ENCODE results near the gene PRODH2. TPM values are rescaled to one million over a fixed set of nuclear protein-coding genes. Genes with fewer than 3 reads are reported as not detected.

The PRODH2 gene
- polyA plus RNA-seq, 1 of the 3 experiments (the other 2 are of a cell fraction) = not detected

GRCh38 chr19:35787227-35787799 lies 25.3 kb downstream of the PRODH2 start:
- ChIA-PET POLR2A (no interaction called here), CTCF (interaction anchor here (1.9 kb wide), 1 partner anchor 32 kb away, joined by 6 read pairs; no protein-coding TSS in a partner anchor)
- H3K27ac ChIP-seq (ENCODE audit: low read depth in 2 of 2, low read length in 1 of 2) = no peak overlapping the region; a peak in 1 of 4 replicates
- no peaks in the 10 kb centered on the region for H3K9me3 ChIP-seq
- TF ChIP-seq MXI1 (IDR thresholded peaks at IDR 0.05; ENCODE audit: low read depth, low read length) (no peak), NRF1 (IDR thresholded peaks at IDR 0.05; ENCODE audit: low read depth, low read length) (no peak), EP300 (IDR thresholded peaks at IDR 0.05; ENCODE audit: borderline replicate concordance in 1 of 2, low read depth in 1 of 2, low read length in 1 of 2) (no peak), TAF1 (IDR thresholded peaks at IDR 0.05; ENCODE audit: borderline replicate concordance, low read depth, low read length) (no peak), NFIC (IDR thresholded peaks at IDR 0.05; ENCODE audit: borderline replicate concordance) (no peak), ELF1 (IDR thresholded peaks at IDR 0.05) (no peak), TCF12 (IDR thresholded peaks at IDR 0.05) (no peak), POLR2AphosphoS5 (IDR thresholded peaks at IDR 0.05; ENCODE audit: low read depth, low read length) (no peak), RXRA (IDR thresholded peaks at IDR 0.05; ENCODE audit: borderline replicate concordance, low read depth) (no peak)
- H3F3A ChIP-seq (replicated peaks; ENCODE audit: insufficient read depth) = no peaks in the 10 kb centered on the region
- no peak for DNase-seq
- no peak overlapping the region for H3K4me2 ChIP-seq
- no peak overlapping the region for H3K9ac ChIP-seq
- no peaks in the 10 kb centered on the region for H4K20me1 ChIP-seq (ENCODE audit: insufficient read depth)
- H3K27me3 ChIP-seq (ENCODE audit: insufficient read depth) = no peaks in the 10 kb centered on the region
- no peak overlapping the region for H3K4me3 ChIP-seq (ENCODE audit: low read depth in 2 of 2, low read length in 1 of 2)
- WGBS (ENCODE audit: low lambda C conversion rate) = 93% methylated on average over 11 of the region's 15 CpGs
- H3K4me1 ChIP-seq (ENCODE audit: control insufficient read depth in 1 of 2, insufficient read depth in 2 of 2, low read depth in 1 of 2, low read length in 1 of 2) = no peaks in the 10 kb centered on the region
- H3K36me3 ChIP-seq (replicated peaks in 1 of 2; ENCODE audit: control insufficient read depth in 1 of 2, insufficient read depth in 2 of 2, low read length in 1 of 2) = peaks cover 0 to 5% of the 10 kb centered on the region in 2 experiments
- H3K79me2 ChIP-seq (ENCODE audit: insufficient read depth) = no peaks in the 10 kb centered on the region
- H2AFZ ChIP-seq (ENCODE audit: low read depth) = no peak overlapping the region
- H3K9me2 ChIP-seq = no peaks in the 10 kb centered on the region

- CTCF ChIA-PET = interaction anchor here (1.9 kb wide), 1 partner anchor 33 kb away, joined by 6 read pairs; no protein-coding TSS in a partner anchor
- Histone ChIP-seq H3F3A (replicated peaks; ENCODE audit: insufficient read depth) (no peaks in the 10 kb centered on the region), H3K4me1 (ENCODE audit: control insufficient read depth in 1 of 2, insufficient read depth in 2 of 2, low read depth in 1 of 2, low read length in 1 of 2) (no peaks in the 10 kb centered on the region), H2AFZ (ENCODE audit: low read depth) (no peak overlapping the region), H3K4me2 (no peak overlapping the region), H4K20me1 (ENCODE audit: insufficient read depth) (no peaks in the 10 kb centered on the region), H3K4me3 (ENCODE audit: low read depth in 2 of 2, low read length in 1 of 2) (no peak overlapping the region), H3K36me3 (replicated peaks in 1 of 2; ENCODE audit: control insufficient read depth in 1 of 2, insufficient read depth in 2 of 2, low read length in 1 of 2) (peaks cover 0 to 5% of the 10 kb centered on the region in 2 experiments), H3K27me3 (ENCODE audit: insufficient read depth) (no peaks in the 10 kb centered on the region), H3K9me3 (no peaks in the 10 kb centered on the region), H3K79me2 (ENCODE audit: insufficient read depth) (no peaks in the 10 kb centered on the region), H3K9ac (no peak overlapping the region), H3K9me2 (no peaks in the 10 kb centered on the region), H3K27ac (ENCODE audit: low read depth in 2 of 2, low read length in 1 of 2) (no peak overlapping the region)
- POLR2A ChIA-PET = no interaction called here
- TF ChIP-seq MEF2A (IDR thresholded peaks at IDR 0.05; ENCODE audit: borderline replicate concordance, low read depth) (no peak), USF1 (IDR thresholded peaks at IDR 0.05; ENCODE audit: borderline replicate concordance, low read depth) (no peak), SMC3 (IDR thresholded peaks at IDR 0.05; ENCODE audit: low read depth, low read length) (no peak), FOXJ3 (CRISPR knock-in tag; IDR thresholded peaks at IDR 0.05) (no peak), IRF3 (IDR thresholded peaks at IDR 0.05; ENCODE audit: low read depth, low read length) (no peak), EP300 (IDR thresholded peaks at IDR 0.05; ENCODE audit: borderline replicate concordance in 1 of 2, low read depth in 1 of 2, low read length in 1 of 2) (no peak), GABPA (IDR thresholded peaks at IDR 0.05; ENCODE audit: low read depth) (no peak), REST (IDR thresholded peaks at IDR 0.05; ENCODE audit: low read depth, low read length) (no peak), YY1 (IDR thresholded peaks at IDR 0.05; ENCODE audit: low read depth) (no peak), JUND (IDR thresholded peaks at IDR 0.05) (no peak), NRF1 (IDR thresholded peaks at IDR 0.05; ENCODE audit: low read depth, low read length) (no peak), FOXM1 (IDR thresholded peaks at IDR 0.05; ENCODE audit: low read depth) (no peak), RXRA (IDR thresholded peaks at IDR 0.05; ENCODE audit: borderline replicate concordance, low read depth) (no peak)
- no peak for DNase-seq
- WGBS (ENCODE audit: low lambda C conversion rate) = 91% methylated on average over 22 of the region's 31 CpGs
Measured at GRCh38 chr19:35786299-35787160, 26.1 kb downstream of the PRODH2 start.

Measured in SK-N-SH (cell line).